Stimulated activated CD8-positive, alpha-beta memory T cell treated with anti-CD3 and anti-CD28 coated beads, Interleukin-12 subunit alpha, Interleukin-12 subunit beta, amount 100 ng/mL, for 1 hour (primary cell): Measurements from ENCODE around the gene NOS1AP.

Source experiments
- DNase-seq: peaks from one replicate; pipeline ENCODE4 v3.0.0-alpha.2; 2020; ENCODE audit warnings: low read depth

NOS1AP gene

GRCh38 chr1:162386292-162387225, 317.1 kb downstream of the NOS1AP start:
- DNase-seq = no peak

GRCh38 chr1:162387226-162388082, 318.0 kb downstream of the NOS1AP start:
- DNase-seq = no peak

GRCh38 chr1:162388083-162388594, 318.6 kb downstream of the NOS1AP start:
- no peak for DNase-seq

GRCh38 chr1:162388615-162389014, 319.1 kb downstream of the NOS1AP start:
- DNase-seq = no peak

GRCh38 chr1:162389021-162389818, 319.7 kb downstream of the NOS1AP start:
- DNase-seq = no peak

GRCh38 chr1:162389971-162390370, 320.5 kb downstream of the NOS1AP start:
- no peak for DNase-seq

GRCh38 chr1:162390396-162391185, 321.1 kb downstream of the NOS1AP start:
- DNase-seq = no peak

- no peak for DNase-seq
Observed at GRCh38 chr1:162391790-162392563, 322.5 kb downstream of the NOS1AP start.

- no peak for DNase-seq
Observed at GRCh38 chr1:162396201-162396906, 326.9 kb downstream of the NOS1AP start.

GRCh38 chr1:162397039-162397448, 327.6 kb downstream of the NOS1AP start:
- DNase-seq = no peak

- no peak for DNase-seq
Observed at GRCh38 chr1:162397943-162398560, 328.6 kb downstream of the NOS1AP start.

- DNase-seq = no peak
Observed at GRCh38 chr1:162398999-162399580, 329.6 kb downstream of the NOS1AP start.

- no peak for DNase-seq
Observed at GRCh38 chr1:162400790-162401355, 331.4 kb downstream of the NOS1AP start.

- DNase-seq = no peak
Observed at GRCh38 chr1:162404550-162405160, 335.2 kb downstream of the NOS1AP start.

- no peak for DNase-seq
Observed at GRCh38 chr1:162405800-162406199, 336.3 kb downstream of the NOS1AP start.

- DNase-seq = no peak
Observed at GRCh38 chr1:162406811-162407210, 337.3 kb downstream of the NOS1AP start.

GRCh38 chr1:162407539-162407938, 338.0 kb downstream of the NOS1AP start:
- DNase-seq = no peak

GRCh38 chr1:162412002-162412401, 342.5 kb downstream of the NOS1AP start, which contains the start of gene SH2D1B:
TSS of gene SH2D1B (minus strand) at chr1:162412136. CDS start at chr1:162412016, 120 bp downstream.
- DNase-seq = no peak
